ENCODE results near the gene MPV17. TPM values are rescaled to one million over a fixed set of nuclear protein-coding genes. Genes with fewer than 3 reads are reported as not detected.

MPV17 gene
- total and polyA plus RNA-seq, 2 of the 13 experiments (the other 11 are each of a cell fraction or from before 2014, with no cell fraction given) = 48.9 to 129 TPM

DNA sequence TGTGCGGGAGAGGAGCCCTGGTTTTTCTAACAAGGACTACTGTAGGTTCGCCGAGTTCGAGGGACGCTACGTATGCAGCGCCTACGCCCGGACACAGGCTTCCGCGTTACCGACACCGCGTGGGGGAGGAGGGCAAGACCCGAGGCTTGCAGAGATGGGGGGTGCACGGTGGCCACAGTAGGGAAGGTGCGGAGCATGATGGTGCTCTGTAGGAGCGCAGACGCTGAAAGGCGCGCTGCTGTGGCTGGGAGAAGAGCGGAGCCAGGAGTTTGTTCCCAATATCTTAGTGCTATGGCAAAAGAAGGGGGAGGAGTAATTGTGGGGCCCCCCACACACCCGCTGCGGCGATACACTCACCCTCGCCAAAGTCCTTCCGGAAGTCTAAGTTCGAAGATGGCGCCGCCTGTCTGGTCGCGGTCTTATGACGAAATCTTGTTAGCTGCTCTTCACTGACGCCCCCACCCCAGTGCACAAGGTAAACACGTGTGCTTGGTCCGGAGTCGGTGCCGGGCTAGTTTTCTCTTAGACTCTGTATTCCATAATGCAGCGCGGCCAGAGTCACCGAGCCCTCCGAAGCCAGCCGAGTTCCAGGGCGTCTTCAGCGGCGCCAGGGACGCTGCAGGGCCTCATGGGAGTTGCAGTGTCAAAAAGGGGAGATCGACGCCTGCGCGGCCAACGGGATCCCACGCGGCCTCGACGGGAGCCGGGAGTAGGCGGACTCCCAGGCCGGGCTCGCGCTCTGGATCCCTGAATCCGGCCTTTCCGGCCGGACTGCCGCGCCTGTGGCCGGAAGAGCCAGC, 33.7 kb upstream of the MPV17 start, which contains the start of gene GTF3C2 (continued):
- TF ChIP-seq MTF1 (CRISPR knock-in tag; IDR thresholded peaks at IDR 0.05) = 0 out of 2 replicates have a peak, but pooled peaks have one; percentile 47
- TF ChIP-seq, protein P1, sequence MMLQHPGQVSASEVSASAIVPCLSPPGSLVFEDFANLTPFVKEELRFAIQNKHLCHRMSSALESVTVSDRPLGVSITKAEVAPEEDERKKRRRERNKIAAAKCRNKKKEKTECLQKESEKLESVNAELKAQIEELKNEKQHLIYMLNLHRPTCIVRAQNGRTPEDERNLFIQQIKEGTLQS (CRISPR knock-in tag; IDR thresholded peaks at IDR 0.05) = no peak; the same call in 1 of the 2 replicates
- TF ChIP-seq ZNF766 (CRISPR knock-in tag; IDR thresholded peaks at IDR 0.05; ENCODE audit: borderline replicate concordance) = peak; percentile 80; the same call in 1 of the 2 replicates
- TF ChIP-seq ONECUT2 (CRISPR knock-in tag; IDR thresholded peaks at IDR 0.05) = 0 out of 2 replicates have a peak, but pooled peaks have one; percentile 34
- TF ChIP-seq STAG1 (CRISPR knock-in tag; IDR thresholded peaks at IDR 0.05) = no peak; the same call in none of the 2 replicates
- TF ChIP-seq ZNF503 (CRISPR knock-in tag; IDR thresholded peaks at IDR 0.05) = peak; percentile 74
- TF ChIP-seq, protein P2, sequence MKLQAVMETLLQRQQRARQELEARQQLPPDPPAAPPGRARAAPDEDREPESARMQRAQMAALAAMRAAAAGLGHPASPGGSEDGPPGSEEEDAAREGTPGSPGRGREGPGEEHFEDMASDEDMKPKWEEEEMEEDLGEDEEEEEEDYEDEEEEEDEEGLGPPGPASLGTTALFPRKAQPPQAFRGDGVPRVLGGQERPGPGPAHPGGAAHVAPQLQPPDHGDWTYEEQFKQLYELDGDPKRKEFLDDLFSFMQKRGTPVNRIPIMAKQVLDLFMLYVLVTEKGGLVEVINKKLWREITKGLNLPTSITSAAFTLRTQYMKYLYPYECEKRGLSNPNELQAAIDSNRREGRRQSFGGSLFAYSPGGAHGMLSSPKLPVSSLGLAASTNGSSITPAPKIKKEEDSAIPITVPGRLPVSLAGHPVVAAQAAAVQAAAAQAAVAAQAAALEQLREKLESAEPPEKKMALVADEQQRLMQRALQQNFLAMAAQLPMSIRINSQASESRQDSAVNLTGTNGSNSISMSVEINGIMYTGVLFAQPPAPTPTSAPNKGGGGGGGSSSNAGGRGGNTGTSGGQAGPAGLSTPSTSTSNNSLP (IDR thresholded peaks at IDR 0.05; ENCODE audit: low read depth, low read length) = no peak
- peak; percentile 38; the same call in 1 of the 2 replicates for TF ChIP-seq HHEX (CRISPR knock-in tag; IDR thresholded peaks at IDR 0.05)
- no peak for TF ChIP-seq THYN1 (CRISPR knock-in tag; IDR thresholded peaks at IDR 0.05; ENCODE audit: borderline replicate concordance, low read depth)
- TF ChIP-seq, protein P3, sequence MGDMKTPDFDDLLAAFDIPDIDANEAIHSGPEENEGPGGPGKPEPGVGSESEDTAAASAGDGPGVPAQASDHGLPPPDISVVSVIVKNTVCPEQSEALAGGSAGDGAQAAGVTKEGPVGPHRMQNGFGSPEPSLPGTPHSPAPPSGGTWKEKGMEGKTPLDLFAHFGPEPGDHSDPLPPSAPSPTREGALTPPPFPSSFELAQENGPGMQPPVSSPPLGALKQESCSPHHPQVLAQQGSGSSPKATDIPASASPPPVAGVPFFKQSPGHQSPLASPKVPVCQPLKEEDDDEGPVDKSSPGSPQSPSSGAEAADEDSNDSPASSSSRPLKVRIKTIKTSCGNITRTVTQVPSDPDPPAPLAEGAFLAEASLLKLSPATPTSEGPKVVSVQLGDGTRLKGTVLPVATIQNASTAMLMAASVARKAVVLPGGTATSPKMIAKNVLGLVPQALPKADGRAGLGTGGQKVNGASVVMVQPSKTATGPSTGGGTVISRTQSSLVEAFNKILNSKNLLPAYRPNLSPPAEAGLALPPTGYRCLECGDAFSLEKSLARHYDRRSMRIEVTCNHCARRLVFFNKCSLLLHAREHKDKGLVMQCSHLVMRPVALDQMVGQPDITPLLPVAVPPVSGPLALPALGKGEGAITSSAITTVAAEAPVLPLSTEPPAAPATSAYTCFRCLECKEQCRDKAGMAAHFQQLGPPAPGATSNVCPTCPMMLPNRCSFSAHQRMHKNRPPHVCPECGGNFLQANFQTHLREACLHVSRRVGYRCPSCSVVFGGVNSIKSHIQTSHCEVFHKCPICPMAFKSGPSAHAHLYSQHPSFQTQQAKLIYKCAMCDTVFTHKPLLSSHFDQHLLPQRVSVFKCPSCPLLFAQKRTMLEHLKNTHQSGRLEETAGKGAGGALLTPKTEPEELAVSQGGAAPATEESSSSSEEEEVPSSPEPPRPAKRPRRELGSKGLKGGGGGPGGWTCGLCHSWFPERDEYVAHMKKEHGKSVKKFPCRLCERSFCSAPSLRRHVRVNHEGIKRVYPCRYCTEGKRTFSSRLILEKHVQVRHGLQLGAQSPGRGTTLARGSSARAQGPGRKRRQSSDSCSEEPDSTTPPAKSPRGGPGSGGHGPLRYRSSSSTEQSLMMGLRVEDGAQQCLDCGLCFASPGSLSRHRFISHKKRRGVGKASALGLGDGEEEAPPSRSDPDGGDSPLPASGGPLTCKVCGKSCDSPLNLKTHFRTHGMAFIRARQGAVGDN (CRISPR knock-in tag; IDR thresholded peaks at IDR 0.05) = peak; percentile 98
- TF ChIP-seq RARG (CRISPR knock-in tag; IDR thresholded peaks at IDR 0.05; ENCODE audit: low read depth) = no peak
- peak; percentile 77; the same call in 1 of the 2 replicates for TF ChIP-seq ZNF230 (CRISPR knock-in tag; IDR thresholded peaks at IDR 0.05)
- TF ChIP-seq ZNF552 (CRISPR knock-in tag; IDR thresholded peaks at IDR 0.05; ENCODE audit: borderline replicate concordance) = no peak; the same call in 1 of the 2 replicates
- peak; percentile 94; the same call in 1 of the 2 replicates for TF ChIP-seq CAMTA2 (CRISPR knock-in tag; IDR thresholded peaks at IDR 0.05; ENCODE audit: borderline replicate concordance)
- TF ChIP-seq, protein P4, sequence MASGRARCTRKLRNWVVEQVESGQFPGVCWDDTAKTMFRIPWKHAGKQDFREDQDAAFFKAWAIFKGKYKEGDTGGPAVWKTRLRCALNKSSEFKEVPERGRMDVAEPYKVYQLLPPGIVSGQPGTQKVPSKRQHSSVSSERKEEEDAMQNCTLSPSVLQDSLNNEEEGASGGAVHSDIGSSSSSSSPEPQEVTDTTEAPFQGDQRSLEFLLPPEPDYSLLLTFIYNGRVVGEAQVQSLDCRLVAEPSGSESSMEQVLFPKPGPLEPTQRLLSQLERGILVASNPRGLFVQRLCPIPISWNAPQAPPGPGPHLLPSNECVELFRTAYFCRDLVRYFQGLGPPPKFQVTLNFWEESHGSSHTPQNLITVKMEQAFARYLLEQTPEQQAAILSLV (CRISPR knock-in tag; IDR thresholded peaks at IDR 0.05; ENCODE audit: borderline replicate concordance) = peak; percentile 98; the same call in 1 of the 2 replicates
- TF ChIP-seq PBX3 (CRISPR knock-in tag; IDR thresholded peaks at IDR 0.05; ENCODE audit: borderline replicate concordance) = no peak

Data from HepG2 (cell line).